HG03520 (cell line): ENCODE data around the gene COL25A1.
"Not testable (repeated sequence)": the region's sequence is repeated elsewhere in the genome, so short reads cannot be mapped to it uniquely, and the experiment has no call there.

Experiments
- ATAC-seq: cut with Tn5 transposase; IDR thresholded peaks from one replicate; pipeline ENCODE4 v1.9.1; 2021; ENCODE audit warnings: mild to moderate bottlenecking, moderate library complexity; ENCODE audit not compliant: unreplicated experiment

The COL25A1 gene

DNA sequence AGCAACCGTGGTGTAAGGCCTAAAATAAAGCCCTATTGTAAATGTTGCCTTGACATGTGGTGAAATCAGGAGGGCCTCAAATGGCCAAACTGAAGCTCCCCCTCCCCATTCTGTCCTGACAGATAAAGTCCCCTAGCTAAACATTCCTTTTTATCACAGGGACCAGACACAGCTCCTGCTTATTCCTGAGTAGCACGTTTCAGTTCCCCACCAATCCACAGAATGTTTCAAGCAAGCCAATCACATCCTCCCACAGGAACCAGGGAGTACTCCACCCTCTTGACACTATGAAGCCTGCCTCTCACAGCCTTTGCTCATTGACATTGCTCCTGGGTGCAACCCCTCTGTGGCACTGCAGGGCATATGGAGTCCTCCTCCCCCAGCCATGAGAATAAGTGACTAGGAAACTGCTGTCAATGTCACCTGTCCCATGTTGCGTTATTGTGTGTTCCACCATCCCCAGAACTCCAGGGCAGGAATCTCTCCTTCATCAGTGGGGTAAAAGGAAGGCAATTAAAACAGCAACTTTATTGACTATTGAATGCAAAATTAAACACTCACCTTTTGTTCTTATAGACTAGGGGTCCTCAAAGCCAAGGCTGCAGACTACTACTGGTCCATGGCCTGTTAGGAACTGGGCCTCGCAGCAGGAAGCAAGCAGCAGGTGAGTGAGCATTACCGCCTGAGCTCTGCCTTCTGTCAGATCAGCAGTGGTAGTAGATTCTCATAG, 128.1 kb downstream of the COL25A1 start:
- ATAC-seq: no peak

DNA sequence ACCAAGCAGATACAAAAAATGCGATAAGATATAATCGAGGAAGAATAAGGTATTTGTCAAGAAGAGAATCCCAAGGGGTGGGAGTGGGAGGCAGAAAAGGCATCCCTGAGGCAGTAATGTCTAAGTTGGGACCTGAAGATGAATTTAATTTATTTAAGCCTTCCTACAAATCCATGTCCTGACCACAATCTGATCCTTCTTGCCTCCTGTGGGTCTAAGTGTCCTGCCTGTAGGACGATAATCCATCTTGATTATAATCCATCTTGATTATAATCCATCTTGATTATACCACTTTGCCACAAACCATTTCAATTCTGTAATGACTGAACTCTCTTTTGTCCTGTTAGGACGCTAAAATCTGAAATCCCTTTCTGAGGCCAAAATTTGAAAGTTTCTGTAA, 130.2 kb downstream of the COL25A1 start:
- no peak for ATAC-seq

DNA sequence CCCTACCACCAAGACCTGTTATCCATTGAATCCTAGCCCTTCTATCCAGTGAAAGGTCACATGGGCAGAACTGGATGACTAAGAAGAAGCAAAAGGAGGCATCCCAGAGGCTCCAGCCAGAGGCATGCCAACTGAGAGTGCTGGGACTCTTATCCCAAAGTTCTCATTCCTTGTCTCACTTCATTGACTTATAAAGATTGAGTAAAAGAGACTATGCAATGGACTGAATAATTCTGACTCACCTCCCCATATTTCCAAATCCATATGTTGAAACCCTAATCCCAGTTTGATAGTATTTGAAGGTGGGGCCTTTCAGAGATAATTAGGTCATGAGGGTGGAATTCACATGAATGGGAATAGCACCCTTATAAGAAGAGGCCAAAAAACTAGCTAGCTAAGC, 131.4 kb downstream of the COL25A1 start:
- no peak for ATAC-seq

DNA sequence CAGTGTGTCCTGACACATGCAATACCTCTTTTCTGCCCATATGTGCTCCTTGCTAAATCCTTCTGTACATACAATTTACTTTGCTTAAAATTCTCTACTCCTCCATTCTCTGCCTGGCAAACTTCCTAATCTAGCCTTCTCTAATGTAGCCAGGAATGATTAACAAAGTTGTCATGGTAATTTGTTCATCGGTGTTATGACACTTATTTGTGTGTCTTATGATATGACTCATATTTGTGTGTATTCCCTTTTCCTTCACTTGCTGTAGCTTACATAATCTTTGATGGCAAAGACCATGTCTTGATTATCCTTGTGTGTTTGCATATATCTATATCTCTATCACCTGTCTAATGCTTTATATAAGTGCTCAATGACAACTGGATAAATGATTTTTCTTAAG, 133.3 kb downstream of the COL25A1 start:
- no peak for ATAC-seq

DNA sequence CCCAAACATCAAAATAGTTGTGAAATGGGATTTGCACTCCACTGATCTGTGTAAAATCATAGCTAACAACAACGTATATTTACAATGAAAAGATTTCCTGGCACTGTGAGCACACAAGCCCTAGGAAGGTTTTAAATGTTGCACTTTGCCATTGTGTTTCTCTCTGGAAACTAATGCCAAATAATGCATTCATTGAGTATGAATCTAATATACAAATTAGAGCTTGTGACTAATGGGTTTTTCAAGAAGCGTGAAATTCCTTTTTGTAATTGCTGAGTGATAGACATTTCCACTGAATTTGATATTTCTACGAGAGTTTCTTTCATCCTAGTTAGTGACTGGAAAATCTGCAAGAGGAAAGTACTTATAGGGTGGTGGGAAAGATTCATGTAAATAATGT, 135.9 kb downstream of the COL25A1 start:
- no peak for ATAC-seq

DNA sequence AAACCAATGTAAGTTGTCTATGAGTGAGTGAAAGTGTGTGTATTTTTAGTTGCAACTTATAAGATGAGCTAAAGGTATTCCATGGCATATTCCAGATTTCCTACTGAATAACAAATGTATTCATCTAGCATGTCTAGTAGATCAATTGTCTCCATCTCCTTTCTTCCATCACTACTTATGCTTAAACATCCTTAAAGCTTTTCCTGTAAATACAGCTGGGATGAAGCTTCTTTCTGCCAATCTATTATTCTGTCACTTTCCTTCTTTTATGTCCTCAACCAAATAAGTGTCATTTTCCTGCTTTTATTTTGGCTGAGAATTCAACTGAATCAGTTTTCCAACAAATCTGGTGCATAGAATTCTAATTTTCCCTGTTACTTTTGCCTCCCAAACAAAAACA, 136.3 kb downstream of the COL25A1 start:
- no peak for ATAC-seq

GRCh38 chr4:109164011-109164410, 138.4 kb downstream of the COL25A1 start:
- no peak for ATAC-seq

DNA sequence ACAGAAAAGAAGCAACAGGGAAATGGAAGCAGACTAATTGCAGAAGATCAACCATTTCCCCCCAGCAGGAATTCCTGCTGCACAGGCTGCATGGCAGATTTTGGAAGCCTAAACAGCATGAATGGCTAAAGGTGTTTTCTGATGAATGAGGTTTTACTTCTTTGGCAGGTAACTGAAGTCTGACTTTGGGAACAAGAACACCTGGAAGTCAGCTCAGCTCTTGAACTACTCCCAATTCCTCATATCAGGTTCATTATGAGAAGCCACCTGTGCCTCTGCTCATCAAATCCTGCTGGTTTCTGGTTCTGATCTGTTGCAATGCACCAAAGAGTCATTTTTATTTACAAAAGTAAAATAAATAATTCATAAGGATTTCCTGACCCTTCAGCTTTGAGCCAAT, 139.0 kb downstream of the COL25A1 start:
- ATAC-seq: no peak

GRCh38 chr4:109162759-109163158, 139.7 kb downstream of the COL25A1 start:
- ATAC-seq: no peak

DNA sequence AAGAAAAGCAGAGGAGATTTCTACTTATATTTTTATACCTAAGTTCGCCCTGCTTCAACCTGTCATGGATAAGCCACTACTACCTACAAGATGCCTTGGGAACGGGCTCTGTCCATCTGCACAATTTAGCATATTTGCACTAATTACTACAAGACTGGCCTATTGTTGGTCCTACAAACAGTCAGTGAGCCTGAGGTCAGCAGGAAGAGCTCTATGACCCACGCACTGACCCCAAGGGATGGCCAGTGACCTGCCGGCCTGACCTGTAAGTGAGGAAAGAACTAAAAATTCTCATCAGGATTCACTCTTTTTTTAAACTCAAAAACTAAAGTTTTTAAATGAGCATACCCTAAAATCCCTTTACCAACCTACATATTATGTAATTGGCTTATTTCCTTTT, 142.0 kb downstream of the COL25A1 start:
- no peak for ATAC-seq

DNA sequence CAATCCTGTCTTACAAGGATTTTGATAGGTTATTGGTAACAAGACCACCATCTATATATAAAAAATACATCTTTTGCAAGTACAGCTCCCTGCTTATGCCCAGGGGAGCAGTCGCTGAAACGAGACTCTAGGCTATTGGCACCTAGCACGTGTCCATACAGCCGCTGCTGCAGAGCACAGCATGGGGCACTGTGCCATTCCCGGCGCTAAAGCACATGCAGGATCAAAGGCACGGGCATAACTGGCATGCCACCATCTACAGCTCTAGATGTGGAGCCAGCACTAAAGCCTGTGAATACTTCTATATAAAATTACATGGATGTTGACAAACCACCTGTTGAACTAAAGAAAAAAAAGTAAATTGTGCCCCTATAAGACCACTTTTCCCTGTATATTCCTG, 144.8 kb downstream of the COL25A1 start:
- no peak for ATAC-seq

DNA sequence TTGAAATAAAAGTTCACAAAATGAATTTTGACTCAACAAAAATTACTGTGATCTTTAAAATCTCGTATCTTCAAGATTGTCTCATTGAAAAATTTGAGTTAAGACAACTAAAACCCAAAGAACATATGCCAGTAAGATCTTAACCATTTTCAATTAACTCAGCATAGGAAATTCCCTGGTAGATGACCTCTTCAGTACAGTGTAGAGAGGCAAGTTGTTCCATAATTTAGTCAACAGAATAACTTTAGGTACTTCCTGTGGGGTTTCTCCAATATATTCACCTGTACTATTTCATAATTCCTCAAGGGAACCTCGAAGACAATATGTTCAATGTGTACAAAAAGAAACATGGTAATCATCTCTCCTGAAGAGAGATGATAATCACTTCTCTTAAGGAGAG, 145.3 kb downstream of the COL25A1 start:
- no peak for ATAC-seq

DNA sequence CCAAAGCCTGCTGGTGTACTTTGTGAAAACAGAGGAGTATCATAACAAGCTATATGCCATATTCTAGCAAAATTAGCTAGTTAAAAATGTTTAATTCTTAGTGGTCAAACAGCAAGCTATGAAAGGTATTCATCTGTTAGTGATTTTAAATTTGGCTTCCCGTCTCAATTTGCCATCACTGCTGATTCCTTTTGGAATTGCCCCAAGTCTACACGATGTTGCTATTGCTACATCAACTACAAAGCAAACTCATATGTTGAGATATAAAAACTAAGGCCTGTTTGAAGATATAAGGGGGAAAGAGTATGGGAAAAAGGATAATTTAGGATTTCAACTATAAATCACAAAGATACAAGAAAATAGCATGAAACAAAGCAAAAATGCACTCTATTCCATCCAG, 146.1 kb downstream of the COL25A1 start:
- ATAC-seq: no peak

DNA sequence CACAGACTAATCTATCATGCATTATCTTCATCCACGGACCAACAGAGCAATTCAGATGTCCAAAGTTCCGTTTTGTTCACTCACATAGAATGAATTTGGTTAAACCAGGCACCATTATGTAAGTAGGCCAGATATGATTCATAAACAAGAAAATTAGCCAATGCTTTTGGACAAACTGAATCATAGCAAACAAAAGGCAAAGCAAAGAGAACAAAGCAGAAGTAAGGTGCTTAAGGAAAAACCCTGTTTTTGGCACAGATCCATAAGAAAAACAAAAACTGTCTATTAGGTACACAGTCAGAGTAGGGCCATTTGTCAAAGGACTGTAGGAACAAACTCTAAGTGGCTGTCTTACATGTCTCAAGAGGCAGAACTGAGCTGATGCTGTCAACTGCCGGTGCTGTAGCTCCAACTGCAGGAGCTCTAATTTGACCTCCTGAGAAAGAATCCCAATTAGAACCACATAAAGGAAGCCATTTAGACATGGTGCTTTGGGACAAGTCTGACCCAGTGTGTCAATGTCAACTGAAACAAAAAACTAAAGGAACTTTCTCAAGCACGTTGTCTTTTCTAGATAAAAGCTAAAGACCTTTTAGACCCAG, 146.7 kb downstream of the COL25A1 start:
- no peak for ATAC-seq

- no peak for ATAC-seq
Observed at GRCh38 chr4:109155084-109155483, 147.4 kb downstream of the COL25A1 start.

- ATAC-seq: no peak
Observed at GRCh38 chr4:109154424-109154823, 148.0 kb downstream of the COL25A1 start.

- no peak for ATAC-seq
Observed at GRCh38 chr4:109149836-109150235, 152.6 kb downstream of the COL25A1 start.

DNA sequence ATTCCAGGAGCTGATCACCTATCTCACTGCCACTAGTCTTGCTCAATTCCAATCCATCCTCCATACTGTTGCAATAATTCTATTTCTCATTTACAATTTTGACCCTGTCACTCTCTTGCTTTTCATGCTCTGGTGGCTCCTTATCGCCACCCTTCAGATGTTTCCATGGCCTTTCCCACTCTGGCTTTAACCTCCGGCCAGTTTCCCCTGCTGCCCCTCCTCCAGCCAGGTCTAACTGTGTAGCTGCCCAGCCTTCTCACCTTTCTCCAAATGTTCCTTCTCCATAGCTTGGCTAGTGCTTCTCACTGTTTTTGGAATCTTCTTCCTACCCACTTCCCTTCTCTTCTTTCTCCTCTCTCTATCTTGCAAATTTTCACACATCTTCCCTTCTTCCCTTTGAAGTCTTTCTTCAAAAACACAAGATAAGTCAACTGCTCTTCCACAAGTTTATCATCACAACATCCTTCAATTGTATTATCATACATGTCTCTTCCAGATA, 153.8 kb downstream of the COL25A1 start:
- no peak for ATAC-seq

DNA sequence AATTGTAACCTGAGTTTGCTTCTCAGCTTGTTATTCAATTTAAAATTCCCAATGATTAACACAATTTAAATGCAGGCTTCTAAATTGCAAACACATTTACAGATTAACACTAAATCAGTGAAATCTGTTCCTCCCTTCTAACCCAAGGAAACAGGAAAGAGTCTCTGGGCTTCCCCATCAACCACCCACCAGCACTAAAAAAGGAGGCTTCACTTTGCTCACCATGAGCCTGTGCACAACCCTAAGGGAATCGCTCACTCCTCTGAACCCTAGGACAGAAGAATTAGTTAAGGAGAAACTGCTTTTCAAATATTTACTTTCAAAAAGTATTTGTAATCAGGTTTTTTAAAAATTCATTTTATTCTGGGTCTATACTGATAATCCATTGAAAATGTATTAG, 155.3 kb downstream of the COL25A1 start:
- ATAC-seq: no peak

- no peak for ATAC-seq
Observed at GRCh38 chr4:109146499-109146898, 156.0 kb downstream of the COL25A1 start.

GRCh38 chr4:109138125-109138524, 164.3 kb downstream of the COL25A1 start:
- not testable (repeated sequence) for ATAC-seq

- ATAC-seq: no peak
Observed at GRCh38 chr4:109134921-109135320, 167.5 kb downstream of the COL25A1 start.

DNA sequence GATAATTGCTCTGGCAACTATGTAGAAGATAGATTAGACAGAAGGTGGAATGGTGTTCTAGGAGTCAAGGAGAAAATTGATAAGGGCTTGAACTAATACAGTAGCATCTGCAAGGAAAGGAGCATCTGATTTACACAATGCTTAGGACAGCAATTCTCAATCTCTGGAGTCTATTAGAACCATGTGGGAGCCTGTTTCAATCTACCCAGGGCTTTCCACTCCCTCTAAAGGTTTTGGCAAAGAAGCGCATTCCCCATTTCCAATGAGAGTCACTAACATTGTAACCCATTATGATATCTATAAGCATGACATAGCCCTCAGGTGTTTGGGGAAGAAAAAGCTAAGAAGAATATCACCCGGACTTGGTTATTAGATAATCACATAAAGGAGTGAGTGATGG, 168.2 kb downstream of the COL25A1 start:
- ATAC-seq: no peak
